Neural cell (in vitro differentiated cells): ENCODE measurements around the gene CRPPA.

Source experiments
- EZH2 ChIP-seq: fragments of 200-600, 300-800 bp; shearing (Covaris generic), sonication (generic); IDR thresholded peaks from 2 replicates; pipeline ENCODE4 v1.6.1; 2014; ENCODE audit warnings: antibody characterized with exemption, low read length, borderline replicate concordance, mild to moderate bottlenecking; ENCODE audit not compliant: insufficient read depth, poor library complexity, severe bottlenecking
- REST ChIP-seq: IDR thresholded peaks from 2 replicates; pipeline ENCODE4 v1.6.1; 2012; ENCODE audit warnings: borderline replicate concordance
- TF ChIP-seq, protein P1 (sequence below): fragments of 450-650 bp; IDR thresholded peaks from 2 replicates; pipeline ENCODE4 v1.5.1; 2014; ENCODE audit warnings: antibody characterized with exemption, mild to moderate bottlenecking, moderate library complexity; ENCODE audit not compliant: poor library complexity, severe bottlenecking

DNA sequence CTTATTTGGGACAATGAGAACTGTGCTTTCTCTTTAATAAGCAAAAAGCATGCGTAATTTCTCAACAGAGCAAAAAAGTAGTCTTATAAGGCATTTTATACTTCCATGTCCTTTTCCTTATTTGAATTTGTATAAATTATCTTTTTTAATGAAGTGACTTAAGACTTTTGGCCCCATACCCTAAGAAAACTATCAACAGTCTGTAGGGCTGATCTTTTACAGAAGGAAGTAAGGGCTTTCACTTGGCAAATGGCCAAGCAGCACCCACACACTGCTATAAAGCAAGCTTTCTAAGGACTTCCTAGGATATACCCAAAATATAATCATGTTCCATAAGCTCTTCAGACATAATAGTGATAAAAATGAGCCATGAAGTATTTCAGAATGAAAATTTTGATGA, 3.4 kb downstream of the CRPPA start:
- TF ChIP-seq, protein P1, sequence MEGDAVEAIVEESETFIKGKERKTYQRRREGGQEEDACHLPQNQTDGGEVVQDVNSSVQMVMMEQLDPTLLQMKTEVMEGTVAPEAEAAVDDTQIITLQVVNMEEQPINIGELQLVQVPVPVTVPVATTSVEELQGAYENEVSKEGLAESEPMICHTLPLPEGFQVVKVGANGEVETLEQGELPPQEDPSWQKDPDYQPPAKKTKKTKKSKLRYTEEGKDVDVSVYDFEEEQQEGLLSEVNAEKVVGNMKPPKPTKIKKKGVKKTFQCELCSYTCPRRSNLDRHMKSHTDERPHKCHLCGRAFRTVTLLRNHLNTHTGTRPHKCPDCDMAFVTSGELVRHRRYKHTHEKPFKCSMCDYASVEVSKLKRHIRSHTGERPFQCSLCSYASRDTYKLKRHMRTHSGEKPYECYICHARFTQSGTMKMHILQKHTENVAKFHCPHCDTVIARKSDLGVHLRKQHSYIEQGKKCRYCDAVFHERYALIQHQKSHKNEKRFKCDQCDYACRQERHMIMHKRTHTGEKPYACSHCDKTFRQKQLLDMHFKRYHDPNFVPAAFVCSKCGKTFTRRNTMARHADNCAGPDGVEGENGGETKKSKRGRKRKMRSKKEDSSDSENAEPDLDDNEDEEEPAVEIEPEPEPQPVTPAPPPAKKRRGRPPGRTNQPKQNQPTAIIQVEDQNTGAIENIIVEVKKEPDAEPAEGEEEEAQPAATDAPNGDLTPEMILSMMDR, result no peak
- TF ChIP-seq REST, result no peak
- no peak for TF ChIP-seq EZH2
